Keratinocyte (primary cell): ENCODE measurements around the gene OBSL1. TPM values are rescaled to one million over a fixed set of nuclear protein-coding genes. Genes with fewer than 3 reads are reported as not detected.

Experiments
- DNase-seq: peaks from one replicate; pipeline ENCODE4 v3.0.0-alpha.2; 2011; ENCODE audit warnings: low read depth, missing footprints, low spot score
- FAIRE-seq: peaks from 2 replicates; lab custom pipeline; 2011; peaks lifted over from hg19 to GRCh38; lab: Jason Lieb, UNC
- H2AFZ ChIP-seq: 2 replicates; pipeline ENCODE4 v1.6.0; 2012; ENCODE audit warnings: low read length, control low read depth, inconsistent platforms; ENCODE audit not compliant: control insufficient read depth
- H3K27ac ChIP-seq: 2 replicates; pipeline ENCODE4 v1.5.1; 2011; ENCODE audit warnings: low read length; ENCODE audit not compliant: control insufficient read depth, insufficient read depth
- H3K27me3 ChIP-seq: 3 replicates; pipeline ENCODE4 v1.6.0; 2011; ENCODE audit warnings: low read length; ENCODE audit not compliant: control insufficient read depth, insufficient read depth; ENCODE audit errors: extremely low read depth
- H3K36me3 ChIP-seq, 2 experiments: 2 replicates in 1 of 2; 3 replicates in 1 of 2; pipeline ENCODE4 v1.5.1; 2011; ENCODE audit warnings: low read length in 2 of 2, mild to moderate bottlenecking in 1 of 2; ENCODE audit not compliant: control insufficient read depth in 2 of 2, insufficient read depth in 2 of 2; ENCODE audit errors: extremely low read depth in 1 of 2
- H3K4me1 ChIP-seq: 3 replicates; pipeline ENCODE4 v1.5.1; 2011; ENCODE audit warnings: low read length; ENCODE audit not compliant: control insufficient read depth, insufficient read depth; ENCODE audit errors: extremely low read depth
- H3K4me2 ChIP-seq: 3 replicates; pipeline ENCODE4 v1.6.0; 2011; ENCODE audit warnings: low read depth, low read length; ENCODE audit not compliant: control insufficient read depth, insufficient read depth; ENCODE audit errors: extremely low read depth
- H3K4me3 ChIP-seq, 3 experiments: fragments of 200-600 bp in 1 of 3; sonication (generic) in 1 of 3; 2 replicates in 2 of 3; 3 replicates in 1 of 3; pipeline ENCODE4 v1.5.1; 2011 to 2016; ENCODE audit warnings: low read length in 3 of 3, mild to moderate bottlenecking in 3 of 3, control low read depth in 2 of 3, inconsistent platforms in 1 of 3, low read depth in 1 of 3, mixed read lengths in 1 of 3, mixed run types in 1 of 3, moderate library complexity in 1 of 3; ENCODE audit not compliant: control insufficient read depth in 2 of 3, insufficient read depth in 2 of 3; ENCODE audit errors: extremely low read depth in 1 of 3
- H3K79me2 ChIP-seq: 2 replicates; pipeline ENCODE4 v1.6.0; 2012; ENCODE audit warnings: low read length; ENCODE audit not compliant: control insufficient read depth, insufficient read depth
- H3K9ac ChIP-seq: 3 replicates; pipeline ENCODE4 v1.6.0; 2011; ENCODE audit warnings: low read length; ENCODE audit not compliant: control insufficient read depth, insufficient read depth; ENCODE audit errors: extremely low read depth
- H3K9me1 ChIP-seq: 3 replicates; pipeline ENCODE4 v1.6.0; 2011; ENCODE audit warnings: low read length; ENCODE audit not compliant: control insufficient read depth, insufficient read depth; ENCODE audit errors: extremely low read depth
- H3K9me3 ChIP-seq: 2 replicates; pipeline ENCODE4 v1.5.1; 2012; ENCODE audit warnings: low read depth, low read length; ENCODE audit not compliant: control insufficient read depth
- H4K20me1 ChIP-seq: 3 replicates; pipeline ENCODE4 v1.6.0; 2011; ENCODE audit warnings: low read length; ENCODE audit not compliant: control insufficient read depth, insufficient read depth; ENCODE audit errors: extremely low read depth
- EZH2 ChIP-seq: IDR thresholded peaks from one replicate; pipeline ENCODE4 v1.6.1; 2012; ENCODE audit warnings: inconsistent platforms, mild to moderate bottlenecking, low read length, moderate library complexity
- dilution Hi-C: fragments of 300-500 bp; cut with MboI; formaldehyde crosslinking; loops from one replicate; pipeline ENCODE4 v1.7.0; 2020; ENCODE audit warnings: low sequenced_read_pairs; ENCODE audit not compliant: extremely low pct_ligation_motif_present
- polyA plus RNA-seq, 5 experiments: library from polyadenylated mRNA; depleted of rRNA in 3 of 5; stranded (reverse) in 3 of 5; stranded (forward) in 1 of 5; unstranded in 1 of 5; fragments of >200 nt; gene quantifications; 1 replicate in 1 of 5; 2 replicates in 3 of 5; 3 replicates in 1 of 5; pipeline versions ENCODE4 v1.2.1 to v1.2.3, GENCODE V29; 2011 to 2012; ENCODE audit warnings: missing spikeins in 2 of 5, low read depth in 1 of 5, low replicate concordance in 1 of 5
- TF ChIP-seq, protein P1 (sequence below), 3 experiments: IDR thresholded peaks in 1 of 3; conservative IDR thresholded peaks in 1 of 3; optimal IDR thresholded peaks in 1 of 3; 2 replicates in 2 of 3; 3 replicates in 1 of 3; pipeline versions ENCODE3 to v1.5.1; 2011; ENCODE audit warnings: low read length in 3 of 3, mild to moderate bottlenecking in 3 of 3, moderate library complexity in 2 of 3, control low read depth in 1 of 3, inconsistent platforms in 1 of 3; ENCODE audit not compliant: insufficient read depth in 2 of 3; ENCODE audit errors: extremely low read depth in 1 of 3

The OBSL1 gene
- polyA plus RNA-seq, 1 donor (not counting 4 experiments of a cell fraction or from before 2014, with no cell fraction given): 9.3 TPM

DNA sequence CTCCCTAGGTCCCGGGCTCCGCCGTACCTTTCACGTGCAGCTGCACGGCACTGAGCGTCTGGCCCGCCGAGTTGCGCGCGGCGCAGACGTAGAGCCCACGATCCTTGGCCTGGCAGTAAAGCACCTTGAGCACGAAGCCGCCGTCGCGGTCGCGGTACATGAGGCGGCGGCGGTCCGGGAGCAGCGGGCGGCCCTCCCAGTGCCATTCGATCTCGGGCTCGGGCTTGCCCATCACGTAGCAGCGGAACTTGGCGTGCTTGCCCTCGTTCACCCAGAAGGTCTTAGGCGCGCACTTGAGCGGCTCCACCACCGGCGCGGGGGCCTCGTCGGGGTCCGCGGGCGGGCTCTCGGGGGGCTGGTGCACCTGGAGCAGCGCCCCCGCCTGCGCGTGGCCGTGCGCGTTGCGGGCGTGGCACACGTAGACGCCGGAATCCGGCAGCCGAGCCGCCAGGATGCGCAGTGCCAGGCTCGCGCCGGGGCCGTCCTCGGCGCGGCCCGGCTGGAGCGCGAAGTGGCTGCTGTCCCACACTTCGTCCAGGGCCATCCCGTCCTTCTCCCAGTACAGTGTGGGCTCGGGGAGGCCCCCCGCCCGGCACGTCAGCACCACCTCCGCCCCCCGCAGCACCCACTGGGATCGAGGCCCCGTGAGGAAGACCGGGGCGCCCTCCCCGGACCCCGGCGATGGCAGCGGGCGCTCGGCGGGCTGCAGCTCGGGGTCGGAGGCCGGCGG, 980 bp downstream of the OBSL1 start:
- Histone ChIP-seq H3K27ac (no peak overlapping the region), H3K4me2 (peak overlapping the region; percentile 75), H3K36me3 (no peaks in the 10 kb centered on the region), H3K4me3 (peak overlapping the region; percentile 50 to 67 (median 54)), H3K4me1 (peaks cover 8% of the 10 kb centered on the region), H4K20me1 (no peaks in the 10 kb centered on the region), H3K9me3 (no peaks in the 10 kb centered on the region), H3K9me1 (no peaks in the 10 kb centered on the region), H2AFZ (peak overlapping the region; percentile 63), H3K27me3 (no peaks in the 10 kb centered on the region), H3K9ac (peak overlapping the region; percentile 65), H3K79me2 (no peaks in the 10 kb centered on the region)
- DNase-seq: no peak
- dilution Hi-C loops: no loop called here
- no peak for FAIRE-seq
- no peak for TF ChIP-seq EZH2
- TF ChIP-seq, protein P1, sequence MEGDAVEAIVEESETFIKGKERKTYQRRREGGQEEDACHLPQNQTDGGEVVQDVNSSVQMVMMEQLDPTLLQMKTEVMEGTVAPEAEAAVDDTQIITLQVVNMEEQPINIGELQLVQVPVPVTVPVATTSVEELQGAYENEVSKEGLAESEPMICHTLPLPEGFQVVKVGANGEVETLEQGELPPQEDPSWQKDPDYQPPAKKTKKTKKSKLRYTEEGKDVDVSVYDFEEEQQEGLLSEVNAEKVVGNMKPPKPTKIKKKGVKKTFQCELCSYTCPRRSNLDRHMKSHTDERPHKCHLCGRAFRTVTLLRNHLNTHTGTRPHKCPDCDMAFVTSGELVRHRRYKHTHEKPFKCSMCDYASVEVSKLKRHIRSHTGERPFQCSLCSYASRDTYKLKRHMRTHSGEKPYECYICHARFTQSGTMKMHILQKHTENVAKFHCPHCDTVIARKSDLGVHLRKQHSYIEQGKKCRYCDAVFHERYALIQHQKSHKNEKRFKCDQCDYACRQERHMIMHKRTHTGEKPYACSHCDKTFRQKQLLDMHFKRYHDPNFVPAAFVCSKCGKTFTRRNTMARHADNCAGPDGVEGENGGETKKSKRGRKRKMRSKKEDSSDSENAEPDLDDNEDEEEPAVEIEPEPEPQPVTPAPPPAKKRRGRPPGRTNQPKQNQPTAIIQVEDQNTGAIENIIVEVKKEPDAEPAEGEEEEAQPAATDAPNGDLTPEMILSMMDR (optimal IDR thresholded peaks at IDR 0.05 in 1 of 3, IDR thresholded peaks at IDR 0.05 in 1 of 3, conservative IDR thresholded peaks at IDR 0.05 in 1 of 3; ENCODE audit: extremely low read depth in 1 of 3, insufficient read depth in 2 of 3, low read length in 3 of 3): peak in 1 of 3 experiments; percentile 23

DNA sequence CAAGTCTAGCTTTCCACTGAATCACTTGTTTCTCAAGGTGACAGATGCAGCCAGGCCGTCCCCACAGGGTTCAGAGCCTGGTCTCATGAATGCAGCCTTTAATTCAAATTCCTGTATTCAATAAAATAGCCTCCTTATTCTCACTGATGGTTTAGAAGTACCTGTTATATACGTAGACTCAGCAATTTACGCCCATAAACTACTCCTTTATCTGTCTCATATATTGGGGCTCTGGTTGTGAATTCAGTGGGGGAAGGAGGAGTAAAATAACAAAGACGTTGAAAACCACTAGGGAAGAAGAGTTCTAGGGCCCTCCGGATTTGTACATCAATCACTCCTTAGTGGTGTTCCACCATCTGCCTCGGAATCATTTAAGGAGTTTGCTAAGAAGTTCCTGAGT, 1.7 kb downstream of the OBSL1 start:
- H3K9ac ChIP-seq: no peak overlapping the region

More for the DNA sequence above, 1.7 kb downstream of the OBSL1 start:
- H4K20me1 ChIP-seq: no peaks in the 10 kb centered on the region
- no peak for DNase-seq
- no peak overlapping the region for H3K4me3 ChIP-seq
- no peaks in the 10 kb centered on the region for H3K27me3 ChIP-seq
- no peak for FAIRE-seq
- no peaks in the 10 kb centered on the region for H3K79me2 ChIP-seq
- H2AFZ ChIP-seq: no peak overlapping the region
- peak overlapping the region; percentile 75 for H3K4me2 ChIP-seq
- H3K27ac ChIP-seq: no peak overlapping the region
- peaks cover 8% of the 10 kb centered on the region for H3K4me1 ChIP-seq
- H3K36me3 ChIP-seq: no peaks in the 10 kb centered on the region
- no peaks in the 10 kb centered on the region for H3K9me3 ChIP-seq
- dilution Hi-C loops: no loop called here
- no peaks in the 10 kb centered on the region for H3K9me1 ChIP-seq
- TF ChIP-seq, protein P1 (optimal IDR thresholded peaks at IDR 0.05 in 1 of 3, IDR thresholded peaks at IDR 0.05 in 1 of 3, conservative IDR thresholded peaks at IDR 0.05 in 1 of 3; ENCODE audit: extremely low read depth in 1 of 3, insufficient read depth in 2 of 3, low read length in 3 of 3): no peak
- TF ChIP-seq EZH2: no peak
